ENCODE results near the gene CNOT10.

Gene CNOT10

DNA sequence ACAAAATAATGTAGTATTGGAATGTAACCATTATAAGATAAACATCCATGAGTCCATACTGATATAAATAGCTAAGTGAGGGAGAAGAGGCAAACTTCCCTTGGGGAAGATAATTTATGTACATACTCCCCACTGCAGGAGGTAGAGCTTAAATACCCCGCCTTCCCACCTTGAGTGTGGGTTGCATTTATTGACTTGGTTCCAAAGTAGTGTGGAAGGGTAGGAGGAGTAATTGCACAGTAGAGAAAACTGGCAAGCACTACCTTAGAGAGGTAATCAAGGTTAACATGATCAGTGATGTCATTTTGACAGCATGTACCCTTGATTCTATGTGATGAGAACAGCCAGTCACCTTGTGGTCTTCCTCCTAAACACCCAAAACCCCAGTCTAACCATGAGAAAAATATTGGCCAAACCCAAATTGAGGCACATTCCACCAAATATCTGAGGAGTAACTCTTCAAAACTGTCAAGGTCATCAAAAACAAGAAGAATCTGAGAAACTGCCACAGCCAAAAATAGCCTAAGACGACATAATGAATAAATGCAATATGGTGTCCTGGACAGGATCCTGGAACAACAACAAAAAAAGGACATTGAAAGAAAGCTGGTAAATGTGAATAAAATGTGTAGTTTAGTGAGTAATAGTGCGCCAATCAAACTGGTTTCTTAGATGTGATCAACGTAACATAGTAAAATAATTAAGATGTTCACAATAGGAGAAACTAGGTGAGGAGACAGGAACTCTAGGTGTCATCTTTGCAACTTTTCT, 774 bp upstream of the CNOT10 start:
- TF ChIP-seq, protein P1, sequence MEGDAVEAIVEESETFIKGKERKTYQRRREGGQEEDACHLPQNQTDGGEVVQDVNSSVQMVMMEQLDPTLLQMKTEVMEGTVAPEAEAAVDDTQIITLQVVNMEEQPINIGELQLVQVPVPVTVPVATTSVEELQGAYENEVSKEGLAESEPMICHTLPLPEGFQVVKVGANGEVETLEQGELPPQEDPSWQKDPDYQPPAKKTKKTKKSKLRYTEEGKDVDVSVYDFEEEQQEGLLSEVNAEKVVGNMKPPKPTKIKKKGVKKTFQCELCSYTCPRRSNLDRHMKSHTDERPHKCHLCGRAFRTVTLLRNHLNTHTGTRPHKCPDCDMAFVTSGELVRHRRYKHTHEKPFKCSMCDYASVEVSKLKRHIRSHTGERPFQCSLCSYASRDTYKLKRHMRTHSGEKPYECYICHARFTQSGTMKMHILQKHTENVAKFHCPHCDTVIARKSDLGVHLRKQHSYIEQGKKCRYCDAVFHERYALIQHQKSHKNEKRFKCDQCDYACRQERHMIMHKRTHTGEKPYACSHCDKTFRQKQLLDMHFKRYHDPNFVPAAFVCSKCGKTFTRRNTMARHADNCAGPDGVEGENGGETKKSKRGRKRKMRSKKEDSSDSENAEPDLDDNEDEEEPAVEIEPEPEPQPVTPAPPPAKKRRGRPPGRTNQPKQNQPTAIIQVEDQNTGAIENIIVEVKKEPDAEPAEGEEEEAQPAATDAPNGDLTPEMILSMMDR (IDR thresholded peaks at IDR 0.05; ENCODE audit: insufficient read depth, low read length, poor library complexity, severe bottlenecking): no peak
- no peak for TF ChIP-seq EZH2phosphoT487 (conservative IDR thresholded peaks at IDR 0.05; ENCODE audit: low read length)
- H3K4me3 ChIP-seq (ENCODE audit: insufficient read depth, low read length, poor library complexity, severe bottlenecking): peak overlapping the region; percentile 49

DNA sequence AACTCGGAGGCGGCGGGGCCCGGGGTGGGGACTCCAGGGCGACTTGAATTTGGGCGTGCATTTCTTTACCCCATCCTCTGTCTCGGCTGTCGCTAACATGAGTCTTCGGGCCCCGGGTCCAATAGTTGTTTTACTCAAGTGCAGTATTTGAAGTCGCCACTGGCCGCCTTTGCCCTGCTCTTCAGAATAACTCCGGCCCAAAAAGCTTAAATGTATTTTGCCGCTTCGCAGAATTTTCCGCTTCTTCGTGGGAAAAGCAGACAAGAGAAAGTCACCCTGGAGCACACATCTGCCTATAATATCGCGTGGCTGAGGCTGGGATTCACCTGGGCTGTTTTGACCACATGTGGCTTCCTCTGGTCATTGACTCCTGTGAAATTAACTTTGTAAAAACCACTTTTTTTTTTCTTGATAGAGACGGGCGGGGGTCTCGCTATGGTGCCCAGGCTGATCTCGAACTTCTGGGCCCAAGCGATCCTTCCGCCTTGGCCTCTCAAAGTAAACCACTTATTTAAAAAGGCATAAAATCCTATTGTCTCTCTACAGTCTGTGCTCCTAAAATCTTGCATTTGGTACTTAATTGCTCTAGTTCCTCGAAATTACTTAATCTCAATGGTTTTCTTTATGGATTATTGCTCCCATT, 676 bp downstream of the CNOT10 start:
- Histone ChIP-seq H3K27me3 (ENCODE audit: low read length) (no peaks in the 10 kb centered on the region), H3K4me3 (ENCODE audit: insufficient read depth, low read length, poor library complexity, severe bottlenecking) (peak overlapping the region; percentile 89), H3K4me2 (ENCODE audit: low read depth, low read length, poor library complexity, severe bottlenecking) (peak overlapping the region; percentile 97), H3F3A (ENCODE audit: insufficient read depth) (no peaks in the 10 kb centered on the region; the same call in 1 of the 2 replicates), H3K9me3 (ENCODE audit: insufficient read depth, low read length) (no peaks in the 10 kb centered on the region), H3K36me3 (ENCODE audit: low read length) (no peaks in the 10 kb centered on the region), H3K9ac (ENCODE audit: low read length) (peak overlapping the region; percentile 83), H3K9me2 (replicated peaks; ENCODE audit: insufficient read depth, low read length) (no peaks in the 10 kb centered on the region), H3K27ac (ENCODE audit: low read depth, low read length) (peak overlapping the region; percentile 53), H2AFZ (ENCODE audit: low read depth, low read length, severe bottlenecking) (peak overlapping the region; percentile 53), H4K20me1 (ENCODE audit: low read depth, low read length) (no peaks in the 10 kb centered on the region; the same call in 1 of the 2 replicates), H3K79me2 (ENCODE audit: insufficient read depth, low read length) (peaks cover 53% of the 10 kb centered on the region)
- TF ChIP-seq, protein P1 (IDR thresholded peaks at IDR 0.05; ENCODE audit: insufficient read depth, low read length, poor library complexity, severe bottlenecking): no peak
- TF ChIP-seq EZH2phosphoT487 (conservative IDR thresholded peaks at IDR 0.05; ENCODE audit: low read length): no peak

More for the DNA sequence above, 774 bp upstream of the CNOT10 start:
- H2AFZ ChIP-seq (ENCODE audit: low read depth, low read length, severe bottlenecking): peak overlapping the region; percentile 81
- H3K4me2 ChIP-seq (ENCODE audit: low read depth, low read length, poor library complexity, severe bottlenecking): peak overlapping the region; percentile 67
- H3K9ac ChIP-seq (ENCODE audit: low read length): peak overlapping the region; percentile 83
- no peaks in the 10 kb centered on the region; the same call in 1 of the 2 replicates for H3F3A ChIP-seq (ENCODE audit: insufficient read depth)
- no peaks in the 10 kb centered on the region for H3K27me3 ChIP-seq (ENCODE audit: low read length)
- H3K79me2 ChIP-seq (ENCODE audit: insufficient read depth, low read length): peaks cover 40% of the 10 kb centered on the region
- no peaks in the 10 kb centered on the region for H3K9me2 ChIP-seq (replicated peaks; ENCODE audit: insufficient read depth, low read length)
- no peaks in the 10 kb centered on the region for H3K9me3 ChIP-seq (ENCODE audit: insufficient read depth, low read length)
- no peaks in the 10 kb centered on the region for H3K36me3 ChIP-seq (ENCODE audit: low read length)
- peak overlapping the region; percentile 46 for H3K27ac ChIP-seq (ENCODE audit: low read depth, low read length)
- H4K20me1 ChIP-seq (ENCODE audit: low read depth, low read length): no peaks in the 10 kb centered on the region; the same call in 1 of the 2 replicates

DNA sequence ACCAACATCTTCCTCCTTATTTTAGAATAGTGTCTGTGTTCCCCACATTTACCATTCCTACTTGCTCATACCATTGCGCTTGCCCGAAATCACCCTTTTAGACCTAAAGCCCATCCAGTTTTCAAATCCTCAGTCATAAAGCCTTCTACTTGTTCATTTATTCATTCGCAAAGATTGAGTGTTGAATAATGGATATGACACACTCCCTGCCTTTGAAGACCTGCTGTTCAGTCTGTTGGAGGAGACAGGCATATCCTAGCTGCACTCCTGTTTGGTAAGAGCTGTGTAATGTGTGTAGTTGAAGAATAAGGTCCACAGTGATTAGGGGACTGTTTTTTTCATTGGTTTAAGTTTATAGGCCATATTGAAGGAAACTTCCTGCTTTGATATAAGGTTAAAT, 1.7 kb downstream of the CNOT10 start:
- Histone ChIP-seq H4K20me1 (ENCODE audit: low read depth, low read length) (no peaks in the 10 kb centered on the region; the same call in 1 of the 2 replicates), H3K27ac (ENCODE audit: low read depth, low read length) (no peak overlapping the region), H3K9me2 (replicated peaks; ENCODE audit: insufficient read depth, low read length) (no peaks in the 10 kb centered on the region), H3K9me3 (ENCODE audit: insufficient read depth, low read length) (no peaks in the 10 kb centered on the region), H2AFZ (ENCODE audit: low read depth, low read length, severe bottlenecking) (no peak overlapping the region), H3K4me3 (ENCODE audit: insufficient read depth, low read length, poor library complexity, severe bottlenecking) (peak overlapping the region; percentile 89), H3F3A (ENCODE audit: insufficient read depth) (no peaks in the 10 kb centered on the region; the same call in 1 of the 2 replicates), H3K27me3 (ENCODE audit: low read length) (no peaks in the 10 kb centered on the region), H3K79me2 (ENCODE audit: insufficient read depth, low read length) (peaks cover 61% of the 10 kb centered on the region), H3K36me3 (ENCODE audit: low read length) (no peaks in the 10 kb centered on the region), H3K9ac (ENCODE audit: low read length) (peak overlapping the region; percentile 83), H3K4me2 (ENCODE audit: low read depth, low read length, poor library complexity, severe bottlenecking) (peak overlapping the region; percentile 97)
- TF ChIP-seq, protein P1 (IDR thresholded peaks at IDR 0.05; ENCODE audit: insufficient read depth, low read length, poor library complexity, severe bottlenecking): no peak
- TF ChIP-seq EZH2phosphoT487 (conservative IDR thresholded peaks at IDR 0.05; ENCODE audit: low read length): no peak
